Endodermal cell (in vitro differentiated cells): ENCODE measurements around the gene METRNL. TPM values are rescaled to one million over a fixed set of nuclear protein-coding genes. Genes with fewer than 3 reads are reported as not detected.

Experiments
- DNase-seq: peaks from one replicate; pipeline ENCODE4 v3.0.0-alpha.2; 2017
- H3K27ac ChIP-seq: 2 replicates; pipeline ENCODE4 v1.5.1; 2013; ENCODE audit warnings: mild to moderate bottlenecking, low read depth, low read length, moderate library complexity
- H3K27me3 ChIP-seq: 2 replicates; pipeline ENCODE4 v1.6.1; 2013; ENCODE audit warnings: mild to moderate bottlenecking, low read length, moderate library complexity; ENCODE audit not compliant: insufficient read depth, control insufficient read depth, poor library complexity, severe bottlenecking
- H3K36me3 ChIP-seq: 2 replicates; pipeline ENCODE4 v1.7.0; 2013; ENCODE audit warnings: mild to moderate bottlenecking, low read length, moderate library complexity; ENCODE audit not compliant: control insufficient read depth, insufficient read depth
- H3K4me1 ChIP-seq: one replicate; pipeline ENCODE4 v1.7.0; 2013; ENCODE audit warnings: low read length; ENCODE audit not compliant: control insufficient read depth, insufficient read depth
- H3K4me3 ChIP-seq: 2 replicates; pipeline ENCODE4 v1.5.1; 2013; ENCODE audit warnings: mild to moderate bottlenecking, low read length, moderate library complexity
- H3K9ac ChIP-seq: 2 replicates; pipeline ENCODE4 v1.6.1; 2013; ENCODE audit warnings: mild to moderate bottlenecking, low read length, moderate library complexity; ENCODE audit not compliant: poor library complexity, severe bottlenecking; ENCODE audit errors: extremely low read depth
- H3K9me3 ChIP-seq: 2 replicates; pipeline ENCODE4 v1.6.1; 2013; ENCODE audit warnings: mild to moderate bottlenecking, low read length, moderate library complexity; ENCODE audit not compliant: control insufficient read depth
- H3K27ac Mint-ChIP-seq: 2 replicates; pipeline ENCODE4 v1.8.0; 2020; ENCODE audit warnings: mixed read lengths
- H3K27me3 Mint-ChIP-seq: 2 replicates; pipeline ENCODE4 v1.8.0; 2021; ENCODE audit warnings: mild to moderate bottlenecking, mixed read lengths; ENCODE audit not compliant: insufficient read depth
- H3K36me3 Mint-ChIP-seq: 2 replicates; pipeline ENCODE4 v1.8.0; 2020; ENCODE audit warnings: low read depth, mixed read lengths
- H3K4me1 Mint-ChIP-seq: 2 replicates; pipeline ENCODE4 v1.8.0; 2020; ENCODE audit warnings: mixed read lengths
- H3K4me3 Mint-ChIP-seq: 2 replicates; pipeline ENCODE4 v1.8.0; 2020; ENCODE audit warnings: mild to moderate bottlenecking, moderate library complexity, mixed read lengths
- H3K9me3 Mint-ChIP-seq: 2 replicates; pipeline ENCODE4 v1.8.0; 2020; ENCODE audit warnings: mild to moderate bottlenecking, mixed read lengths
- CTCF ChIP-seq: fragments of 200-600 bp; sonication (generic); conservative IDR thresholded peaks from 2 replicates; pipeline ENCODE4 v1.5.0; 2021; ENCODE audit warnings: antibody characterized with exemption, mild to moderate bottlenecking
- WGBS, 2 experiments: methylation state at CpG; one replicate each; pipeline versions ENCODE4 v1.1.5 to v1.1.7; 2013; ENCODE audit warnings: missing lambda C conversion rate in 2 of 2, mixed read lengths in 1 of 2; ENCODE audit not compliant: insufficient coverage in 1 of 2, insufficient read length in 1 of 2; 5-methylcytosine and 5-hydroxymethylcytosine counted together
- total RNA-seq, 2 donors: library from RNA; stranded (reverse); fragmentation: NEBNext Ultra II Directional in 1 of 2; extraction: Animal tissue kit (Norgen Biotek cat#: 25700) in 1 of 2; gene quantifications; 2 replicates in 1 of 2; 3 replicates in 1 of 2; pipeline ENCODE4 v1.2.1, GENCODE V29; 2021

The METRNL gene
- total RNA-seq, 2 donors from 2014 or later: 7.3 to 10.3 TPM

- DNase-seq: no peak
- Histone ChIP-seq H3K27me3 (peaks cover 18% of the 10 kb centered on the region), H3K4me3 (no peak overlapping the region), H3K36me3 (no peaks in the 10 kb centered on the region), H3K9ac (no peak overlapping the region), H3K4me1 (no peaks in the 10 kb centered on the region), H3K27ac (no peak overlapping the region), H3K9me3 (no peaks in the 10 kb centered on the region)
- Mint-ChIP-seq H3K36me3 (no peaks in the 10 kb centered on the region), H3K27me3 (peaks cover 27% of the 10 kb centered on the region), H3K9me3 (no peaks in the 10 kb centered on the region), H3K4me3 (no peak overlapping the region), H3K4me1 (peaks cover 1% of the 10 kb centered on the region), H3K27ac (no peak overlapping the region)
- no peak for TF ChIP-seq CTCF
- 88 to 91% methylated on average over 19 to 21 of the region's 21 CpGs for WGBS, 2 experiments
Measured at GRCh38 chr17:83116783-83117555, 37.6 kb downstream of the METRNL start.

GRCh38 chr17:83117583-83117982 is 38.2 kb downstream of the METRNL start:
- no peak overlapping the region for H3K27ac ChIP-seq
- Mint-ChIP-seq H3K27ac (no peak overlapping the region), H3K9me3 (no peaks in the 10 kb centered on the region), H3K4me1 (peaks cover 1% of the 10 kb centered on the region), H3K4me3 (no peak overlapping the region), H3K27me3 (peaks cover 31% of the 10 kb centered on the region), H3K36me3 (no peaks in the 10 kb centered on the region)
- no peaks in the 10 kb centered on the region for H3K9me3 ChIP-seq
- no peak overlapping the region for H3K4me3 ChIP-seq
- H3K4me1 ChIP-seq: no peaks in the 10 kb centered on the region
- DNase-seq: no peak
- no peak overlapping the region for H3K9ac ChIP-seq
- H3K36me3 ChIP-seq: no peaks in the 10 kb centered on the region
- WGBS, 2 experiments: 90 to 97% methylated on average over 5 of the region's 5 CpGs
- TF ChIP-seq CTCF: no peak
- H3K27me3 ChIP-seq: peaks cover 24% of the 10 kb centered on the region

- Histone ChIP-seq H3K27me3 (peaks cover 30% of the 10 kb centered on the region), H3K36me3 (no peaks in the 10 kb centered on the region), H3K4me1 (no peaks in the 10 kb centered on the region), H3K4me3 (no peak overlapping the region), H3K27ac (no peak overlapping the region), H3K9ac (no peak overlapping the region), H3K9me3 (no peaks in the 10 kb centered on the region)
- TF ChIP-seq CTCF: no peak
- H3K4me1 Mint-ChIP-seq: peaks cover 1% of the 10 kb centered on the region
- no peaks in the 10 kb centered on the region for H3K36me3 Mint-ChIP-seq
- H3K4me3 Mint-ChIP-seq: no peak overlapping the region
- H3K27ac Mint-ChIP-seq: no peak overlapping the region
- no peaks in the 10 kb centered on the region for H3K9me3 Mint-ChIP-seq
- WGBS, 2 experiments: 85 to 86% methylated on average over 4 to 21 of the region's 22 CpGs
- peaks cover 36% of the 10 kb centered on the region for H3K27me3 Mint-ChIP-seq
- peak; percentile 55 for DNase-seq
Measured at GRCh38 chr17:83118071-83118841, 38.8 kb downstream of the METRNL start.
